ENCODE results near the gene SNRPA.

GRCh38 chr19:40809358-40810086 is 58.5 kb downstream of the SNRPA start:
- no peak for TF ChIP-seq CTCF (IDR thresholded peaks at IDR 0.05; ENCODE audit: borderline replicate concordance, extremely low read depth, low read length, poor library complexity, severe bottlenecking)
- TF ChIP-seq EZH2 (IDR thresholded peaks at IDR 0.05; ENCODE audit: borderline replicate concordance, low read depth, low read length, severe bottlenecking), result no peak
